Colonic mucosa (tissue), 4 donors: Measurements from ENCODE around the gene GMPPB. TPM values are rescaled to one million over a fixed set of nuclear protein-coding genes. Genes with fewer than 3 reads are reported as not detected.

Experiments
- DNase-seq: peaks from one replicate; pipeline ENCODE4 v3.0.0-alpha.2; 2020
- H3K27ac ChIP-seq: fragments of 200-600 bp; one replicate; pipeline ENCODE4 v1.8.0; 2021
- H3K27me3 ChIP-seq: fragments of 200-600 bp; one replicate; pipeline ENCODE4 v1.8.0; 2021
- H3K36me3 ChIP-seq: fragments of 200-600 bp; one replicate; pipeline ENCODE4 v1.8.0; 2021
- H3K4me1 ChIP-seq: fragments of 200-600 bp; one replicate; pipeline ENCODE4 v1.8.0; 2021; ENCODE audit warnings: mild to moderate bottlenecking
- H3K4me3 ChIP-seq: fragments of 200-600 bp; one replicate; pipeline ENCODE4 v1.8.0; 2021
- H3K9ac ChIP-seq, 2 donors: one replicate each; pipeline ENCODE4 v1.7.0; 2013; ENCODE audit warnings: control low read depth in 2 of 2, low read depth in 2 of 2, low read length in 2 of 2
- H3K9me3 ChIP-seq: fragments of 200-600 bp; one replicate; pipeline ENCODE4 v1.8.0; 2021
- intact Hi-C: fragments of 100-400 bp; cut with DNase I; formaldehyde crosslinking; loops from one replicate; pipeline ENCODE4 v1.14.1; 2022
- total RNA-seq, 2 donors: library from RNA; stranded (reverse); fragmentation: NEBNext Ultra II Directional in 1 of 2; extraction: Animal tissue kit (Norgen Biotek cat#: 25700) in 1 of 2; gene quantifications; one replicate each; pipeline ENCODE4 v1.2.1, GENCODE V29; 2021
- TF ChIP-seq, protein P1 (sequence below): fragments of 200-600 bp; IDR thresholded peaks from one replicate; pipeline ENCODE4 v1.8.0; 2022; ENCODE audit warnings: antibody characterized with exemption, mild to moderate bottlenecking
- donor health status: healthy.
- donor health status: DM: no; HTN: no; CAD: no.
- donor health status: DM: no; HTN: no; CAD: no.

The GMPPB gene
- total RNA-seq, 2 donors from 2014 or later, result 59.6 to 127 TPM

DNA sequence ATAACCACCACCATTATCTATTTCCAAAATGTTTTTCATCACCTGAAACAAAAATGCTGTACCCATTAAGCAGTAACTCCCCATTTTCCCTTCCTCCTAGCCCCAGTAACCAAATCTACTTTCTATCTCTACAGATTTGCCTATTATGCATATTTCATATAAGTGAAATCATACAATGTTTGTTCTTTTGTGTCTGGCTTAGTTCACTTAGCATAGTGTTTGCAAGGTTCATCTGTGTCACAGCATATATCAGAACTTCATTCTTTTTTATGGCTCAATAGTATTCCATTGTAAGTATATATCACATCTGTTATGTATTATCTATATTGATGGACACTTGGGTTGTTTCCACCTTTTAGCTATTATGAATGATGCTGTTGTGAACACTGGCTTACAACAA, 16.7 kb upstream of the GMPPB start:
- no peak for DNase-seq
- TF ChIP-seq, protein P1, sequence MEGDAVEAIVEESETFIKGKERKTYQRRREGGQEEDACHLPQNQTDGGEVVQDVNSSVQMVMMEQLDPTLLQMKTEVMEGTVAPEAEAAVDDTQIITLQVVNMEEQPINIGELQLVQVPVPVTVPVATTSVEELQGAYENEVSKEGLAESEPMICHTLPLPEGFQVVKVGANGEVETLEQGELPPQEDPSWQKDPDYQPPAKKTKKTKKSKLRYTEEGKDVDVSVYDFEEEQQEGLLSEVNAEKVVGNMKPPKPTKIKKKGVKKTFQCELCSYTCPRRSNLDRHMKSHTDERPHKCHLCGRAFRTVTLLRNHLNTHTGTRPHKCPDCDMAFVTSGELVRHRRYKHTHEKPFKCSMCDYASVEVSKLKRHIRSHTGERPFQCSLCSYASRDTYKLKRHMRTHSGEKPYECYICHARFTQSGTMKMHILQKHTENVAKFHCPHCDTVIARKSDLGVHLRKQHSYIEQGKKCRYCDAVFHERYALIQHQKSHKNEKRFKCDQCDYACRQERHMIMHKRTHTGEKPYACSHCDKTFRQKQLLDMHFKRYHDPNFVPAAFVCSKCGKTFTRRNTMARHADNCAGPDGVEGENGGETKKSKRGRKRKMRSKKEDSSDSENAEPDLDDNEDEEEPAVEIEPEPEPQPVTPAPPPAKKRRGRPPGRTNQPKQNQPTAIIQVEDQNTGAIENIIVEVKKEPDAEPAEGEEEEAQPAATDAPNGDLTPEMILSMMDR, result no peak
- H3K36me3 ChIP-seq, result no peaks in the 10 kb centered on the region

DNA sequence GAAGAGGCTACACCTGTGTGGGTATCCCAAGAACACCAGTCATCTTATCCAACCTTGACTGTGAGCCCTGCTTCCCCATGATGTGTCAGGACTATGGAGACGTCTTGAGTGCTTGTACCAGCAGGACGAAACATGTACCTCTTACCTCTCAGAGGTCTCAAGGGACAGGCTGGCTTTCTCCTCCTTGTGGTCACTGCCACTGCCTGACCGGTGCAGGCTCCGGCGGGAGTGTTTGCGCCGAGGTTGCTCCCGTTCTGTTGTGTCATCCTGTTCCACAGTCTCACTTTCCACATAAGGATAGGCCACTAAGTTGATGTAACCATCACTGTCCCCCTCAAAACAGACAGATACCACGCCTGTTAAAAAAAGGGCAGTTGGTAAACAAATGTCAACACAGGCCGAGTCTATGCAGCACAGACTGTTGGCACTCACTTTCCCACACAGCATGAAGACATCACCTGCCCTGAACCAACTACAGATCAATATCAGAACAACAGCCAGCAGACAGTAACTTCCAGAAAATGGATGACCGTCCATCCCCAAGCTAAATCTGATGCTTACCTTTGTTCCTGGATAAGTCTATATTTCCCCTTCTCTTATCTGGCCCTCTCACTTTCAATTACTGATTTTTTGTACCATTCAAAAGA, 14.4 kb upstream of the GMPPB start:
- Histone ChIP-seq H3K9ac (no peak overlapping the region), H3K36me3 (no peaks in the 10 kb centered on the region), H3K27me3 (no peaks in the 10 kb centered on the region), H3K9me3 (no peaks in the 10 kb centered on the region), H3K4me3 (no peak overlapping the region), H3K27ac (no peak overlapping the region), H3K4me1 (no peaks in the 10 kb centered on the region)
- TF ChIP-seq, protein P1, result no peak
- no peak for DNase-seq
- intact Hi-C loops, result no loop called here

More for the DNA sequence above, 16.7 kb upstream of the GMPPB start:
- intact Hi-C loops, result no loop called here
- H3K9ac ChIP-seq, result no peak overlapping the region
- H3K9me3 ChIP-seq, result no peaks in the 10 kb centered on the region
- no peaks in the 10 kb centered on the region for H3K4me1 ChIP-seq
- H3K27me3 ChIP-seq, result no peaks in the 10 kb centered on the region
- H3K4me3 ChIP-seq, result no peak overlapping the region
- H3K27ac ChIP-seq, result no peak overlapping the region

DNA sequence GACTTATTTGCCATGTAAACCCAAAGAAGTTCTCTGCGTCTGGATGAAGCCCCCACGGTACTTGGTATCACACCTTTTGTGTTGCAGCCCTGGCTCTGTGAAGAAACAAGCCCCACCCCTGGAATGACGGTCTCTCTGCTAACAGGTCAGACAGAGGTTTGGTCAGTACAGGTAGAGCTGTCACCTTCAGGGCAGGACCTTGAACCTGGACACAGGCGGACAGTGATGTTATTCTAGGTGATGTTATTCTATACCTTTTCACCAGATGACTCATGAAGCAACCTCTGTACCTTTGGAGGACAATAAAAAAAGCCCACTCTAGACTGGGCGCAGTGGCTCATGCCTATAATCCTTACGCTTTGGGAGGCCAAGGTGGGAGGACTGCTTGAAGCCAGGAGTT, 11.0 kb upstream of the GMPPB start:
- intact Hi-C loops, result no loop called here
- peaks cover 7% of the 10 kb centered on the region for H3K36me3 ChIP-seq
- H3K9ac ChIP-seq, result no peak overlapping the region
- H3K4me1 ChIP-seq, result no peaks in the 10 kb centered on the region
- no peak overlapping the region for H3K27ac ChIP-seq
- H3K27me3 ChIP-seq, result no peaks in the 10 kb centered on the region
- no peak overlapping the region for H3K4me3 ChIP-seq
- H3K9me3 ChIP-seq, result no peaks in the 10 kb centered on the region
- TF ChIP-seq, protein P1, result no peak
- no peak for DNase-seq

DNA sequence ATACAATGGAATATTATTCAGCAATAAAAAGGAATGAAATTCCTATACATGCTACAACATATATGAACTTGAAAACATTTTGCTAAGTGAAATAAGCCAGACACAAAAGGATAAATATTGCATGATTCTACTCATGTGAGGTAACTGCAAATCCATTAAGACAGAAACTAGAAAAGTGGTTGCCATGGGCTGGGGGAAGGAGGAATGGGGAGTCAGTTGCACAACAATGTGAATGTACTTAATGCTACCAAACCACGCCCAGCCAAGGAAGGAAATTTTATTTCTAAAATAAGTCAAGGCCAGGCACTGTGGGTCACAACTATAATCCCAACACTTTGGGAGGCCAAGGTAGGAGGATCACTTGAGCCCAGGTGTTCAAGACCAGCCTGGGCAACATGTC, 9.8 kb upstream of the GMPPB start:
- no peaks in the 10 kb centered on the region for H3K27me3 ChIP-seq
- H3K9me3 ChIP-seq, result no peaks in the 10 kb centered on the region
- no peak overlapping the region for H3K9ac ChIP-seq
- no peaks in the 10 kb centered on the region for H3K4me1 ChIP-seq
- TF ChIP-seq, protein P1, result no peak
- intact Hi-C loops, result no loop called here
- H3K36me3 ChIP-seq, result peaks cover 7% of the 10 kb centered on the region
- no peak overlapping the region for H3K27ac ChIP-seq
- no peak for DNase-seq
- H3K4me3 ChIP-seq, result no peak overlapping the region

DNA sequence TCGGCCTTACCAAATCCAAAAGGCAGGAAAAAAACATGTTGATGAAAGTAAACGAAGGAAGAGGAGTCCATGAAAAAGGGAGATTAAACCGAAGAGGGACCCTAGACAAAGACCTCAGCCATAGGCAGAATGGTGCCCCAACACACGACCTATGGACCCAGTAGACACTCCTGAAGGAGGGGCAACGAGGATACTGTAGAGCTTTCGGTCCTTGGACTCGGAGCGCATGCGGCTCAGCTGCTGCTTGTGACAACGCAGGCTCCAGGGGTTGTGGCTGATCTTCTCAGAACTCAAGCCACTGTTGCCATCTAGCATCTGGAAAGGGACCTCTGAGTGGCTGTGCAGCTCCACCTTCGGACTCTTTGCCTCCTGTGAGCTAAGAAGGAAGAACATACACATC, 8.8 kb upstream of the GMPPB start:
- no peak for DNase-seq

More for the DNA sequence above, 8.8 kb upstream of the GMPPB start:
- H3K9ac ChIP-seq, result no peak overlapping the region
- H3K27ac ChIP-seq, result no peak overlapping the region
- no peak overlapping the region for H3K4me3 ChIP-seq
- intact Hi-C loops, result no loop called here
- TF ChIP-seq, protein P1, result no peak
- no peaks in the 10 kb centered on the region for H3K4me1 ChIP-seq
- H3K27me3 ChIP-seq, result no peaks in the 10 kb centered on the region
- no peaks in the 10 kb centered on the region for H3K9me3 ChIP-seq
- H3K36me3 ChIP-seq, result peaks cover 8% of the 10 kb centered on the region
